Measurements from ENCODE around the gene GYPA. TPM values are rescaled to one million over a fixed set of nuclear protein-coding genes. Genes with fewer than 3 reads are reported as not detected.
"Not testable (repeated sequence)": the region's sequence is repeated elsewhere in the genome, so short reads cannot be mapped to it uniquely, and the experiment has no call there.

The GYPA gene
- total RNA-seq, 1 experiment from 2014 or later = not detected

DNA sequence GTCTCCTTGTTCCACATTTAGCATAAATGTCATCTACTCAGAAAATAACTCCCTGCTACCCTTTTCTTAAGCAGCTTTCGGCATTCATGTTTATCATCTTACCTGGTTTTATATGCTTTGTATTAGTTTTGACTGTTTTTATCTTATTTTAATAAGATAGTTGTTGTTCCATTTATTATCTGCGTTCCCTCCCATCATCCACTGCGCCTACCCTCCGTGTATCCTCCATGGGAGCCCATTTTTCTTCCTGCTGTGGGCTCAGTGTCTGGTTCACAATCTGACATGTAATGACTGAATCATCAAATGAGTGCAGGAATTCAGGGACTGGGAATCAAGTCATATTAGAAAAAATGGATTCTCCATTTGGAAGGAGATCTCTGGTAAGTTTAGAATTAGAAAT lies 2.3 kb downstream of the GYPA start:
- H3K9me3 ChIP-seq, H3K4me3 ChIP-seq, H3K36me3 ChIP-seq, DNase-seq, H3K27me3 ChIP-seq: not testable (repeated sequence)

DNA sequence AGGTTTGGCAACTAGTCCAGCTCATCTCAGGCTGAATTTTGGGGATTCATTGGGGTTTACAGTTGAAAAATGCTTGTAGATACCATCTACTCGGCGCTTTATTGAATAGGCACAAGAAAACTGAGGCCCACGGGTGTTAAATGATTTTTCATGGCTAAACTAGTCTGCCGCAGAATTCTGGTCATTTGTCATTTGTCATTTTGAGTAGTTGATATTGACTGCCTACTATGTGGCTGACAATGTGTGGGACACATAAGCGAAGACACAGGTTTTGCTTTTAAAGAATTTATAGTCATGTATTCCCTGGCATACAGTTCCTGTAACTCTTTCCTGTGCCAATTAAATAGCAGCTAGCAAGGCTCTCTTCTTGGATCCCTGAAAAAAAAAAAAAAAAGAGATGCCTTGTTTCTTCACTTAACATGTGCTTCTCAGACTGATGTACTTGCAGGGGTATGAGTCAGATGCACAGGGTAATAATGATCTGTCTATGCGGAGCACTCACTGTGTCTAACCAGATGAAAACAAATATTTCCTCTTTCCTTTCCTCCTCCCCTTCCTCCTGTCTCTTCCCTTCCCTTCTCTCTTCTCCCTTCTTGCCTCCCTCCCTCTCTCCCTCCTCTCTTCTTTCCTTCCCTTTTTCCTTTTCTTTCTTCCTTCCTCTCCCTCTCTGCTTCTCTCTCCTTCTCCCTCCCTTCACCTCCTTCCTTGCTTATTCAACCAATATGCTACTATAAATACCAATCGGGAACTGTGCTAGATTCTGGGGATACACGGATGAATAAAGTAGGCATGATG lies 3.2 kb downstream of the GYPA start:
- not testable (repeated sequence) for DNase-seq, H3K36me3 ChIP-seq, H3K9me3 ChIP-seq, H3K4me3 ChIP-seq, H3K27me3 ChIP-seq

DNA sequence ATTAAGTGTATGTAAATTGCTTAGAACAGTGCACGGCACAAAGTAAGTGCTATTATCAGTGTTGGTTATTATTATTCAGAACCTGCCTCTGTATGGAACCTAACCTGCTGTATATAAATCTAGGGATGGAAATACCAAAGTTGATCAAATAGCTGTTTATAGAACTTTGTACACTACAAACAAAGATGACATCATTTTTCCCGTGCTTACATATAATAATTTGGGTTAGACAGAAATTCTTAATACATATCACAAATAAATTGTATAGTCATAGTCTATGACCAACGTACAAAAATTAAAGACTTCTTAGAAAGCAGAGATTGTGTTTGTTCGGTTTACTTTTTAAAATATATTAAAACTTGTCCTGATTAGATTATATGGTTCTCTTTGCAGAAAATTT lies 4.3 kb downstream of the GYPA start:
- H3K4me3 ChIP-seq, H3K9me3 ChIP-seq, H3K27me3 ChIP-seq, DNase-seq, H3K36me3 ChIP-seq: not testable (repeated sequence)

DNA sequence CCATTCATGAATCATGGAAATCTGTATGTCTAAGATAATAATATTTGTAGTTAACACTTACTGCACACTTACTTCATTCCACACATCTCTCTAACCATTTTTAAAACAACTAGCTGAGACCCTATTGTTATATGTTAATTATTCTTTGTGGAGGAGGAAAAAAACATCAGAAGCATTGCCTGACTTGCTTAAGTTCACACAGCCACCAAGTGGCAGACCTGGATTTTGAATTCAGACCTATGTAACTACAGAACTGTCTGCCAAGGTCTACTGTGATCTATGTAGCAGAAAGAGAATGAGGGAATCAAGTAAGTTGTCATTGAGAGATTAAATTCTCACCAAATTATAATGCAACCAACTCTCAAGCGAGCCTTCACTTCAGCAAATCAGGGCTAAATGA lies 10.4 kb downstream of the GYPA start:
- not testable (repeated sequence) for DNase-seq, H3K36me3 ChIP-seq, H3K4me3 ChIP-seq, H3K27me3 ChIP-seq, H3K9me3 ChIP-seq

DNA sequence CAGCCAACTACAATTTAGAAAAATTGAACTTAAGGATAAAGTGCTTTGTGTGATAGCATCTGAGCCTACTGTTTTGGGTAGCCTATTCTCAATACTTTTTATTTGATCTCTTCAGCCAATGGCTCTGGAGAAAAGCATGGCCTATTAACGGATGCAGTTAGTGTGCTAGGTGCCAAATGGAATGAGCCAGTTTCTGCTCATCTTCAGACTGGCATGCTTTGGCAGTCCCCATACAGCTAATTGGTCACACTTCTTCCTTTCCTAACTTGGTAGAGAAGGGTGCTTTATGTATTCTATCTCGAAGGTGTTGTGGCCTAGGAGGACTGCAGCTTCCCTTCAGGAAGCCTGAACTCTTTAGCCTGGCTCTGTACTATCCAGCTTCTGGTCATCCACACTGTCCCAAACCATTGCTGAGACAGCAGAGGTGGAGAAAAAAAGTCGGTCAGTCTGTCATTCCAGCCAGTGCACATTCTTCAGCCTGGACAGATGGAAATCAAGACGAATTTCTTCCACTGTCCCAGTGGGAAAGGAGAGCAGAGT lies 11.1 kb downstream of the GYPA start:
- DNase-seq = not testable (repeated sequence)

DNA sequence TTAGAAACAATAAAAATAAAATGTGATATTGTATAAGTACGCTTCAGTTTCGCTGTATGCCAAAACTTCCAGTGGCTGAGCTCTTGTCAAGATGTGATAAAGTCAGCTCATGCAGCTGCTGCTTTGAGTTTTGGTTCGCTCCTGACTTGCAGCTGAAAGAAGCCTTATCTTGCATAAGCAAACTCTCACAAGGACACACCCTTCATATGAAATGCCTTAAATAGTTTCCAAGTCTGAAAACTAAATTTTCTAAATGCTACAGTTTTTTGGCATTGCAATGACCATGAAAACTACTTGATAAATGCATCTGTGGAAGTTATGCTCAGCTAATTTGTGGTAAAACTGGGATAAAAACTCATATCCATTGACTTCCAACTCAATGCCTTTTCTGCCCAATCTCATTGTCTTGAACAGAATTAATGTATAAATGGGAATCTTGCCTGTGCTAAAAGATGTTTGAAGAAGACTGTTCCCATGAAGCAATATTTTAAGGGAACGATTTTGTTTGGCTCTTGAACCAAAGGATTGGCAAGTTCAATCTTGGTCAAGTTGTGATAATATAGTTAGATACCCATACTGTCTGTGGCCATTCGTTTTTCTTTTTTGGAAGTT lies 11.7 kb downstream of the GYPA start:
- H3K27me3 ChIP-seq, DNase-seq, H3K4me3 ChIP-seq, H3K36me3 ChIP-seq, H3K9me3 ChIP-seq: not testable (repeated sequence)

More for the DNA sequence above, 11.1 kb downstream of the GYPA start:
- not testable (repeated sequence) for H3K9me3 ChIP-seq, H3K36me3 ChIP-seq, H3K27me3 ChIP-seq, H3K4me3 ChIP-seq

DNA sequence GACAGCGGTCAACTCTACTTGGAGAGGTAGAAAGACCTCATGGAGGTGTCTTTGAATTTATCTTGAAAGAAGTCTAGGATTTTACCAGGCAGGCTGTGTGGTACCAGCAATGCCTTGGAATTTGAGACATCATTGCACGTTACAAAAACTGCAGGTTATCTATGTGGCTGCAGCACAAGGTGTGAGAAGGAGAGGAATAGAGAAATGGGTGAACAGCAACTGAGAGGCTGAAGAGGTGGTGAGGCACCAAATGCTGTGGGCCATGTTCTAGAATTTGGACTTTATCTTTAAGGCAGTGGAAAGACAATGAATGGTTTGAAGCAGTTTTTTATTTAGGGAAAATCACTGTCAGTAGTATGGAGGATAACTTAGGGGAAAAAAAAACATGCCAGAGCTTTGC lies 15.4 kb downstream of the GYPA start:
- H3K27me3 ChIP-seq, H3K9me3 ChIP-seq, H3K36me3 ChIP-seq, DNase-seq, H3K4me3 ChIP-seq: not testable (repeated sequence)

DNA sequence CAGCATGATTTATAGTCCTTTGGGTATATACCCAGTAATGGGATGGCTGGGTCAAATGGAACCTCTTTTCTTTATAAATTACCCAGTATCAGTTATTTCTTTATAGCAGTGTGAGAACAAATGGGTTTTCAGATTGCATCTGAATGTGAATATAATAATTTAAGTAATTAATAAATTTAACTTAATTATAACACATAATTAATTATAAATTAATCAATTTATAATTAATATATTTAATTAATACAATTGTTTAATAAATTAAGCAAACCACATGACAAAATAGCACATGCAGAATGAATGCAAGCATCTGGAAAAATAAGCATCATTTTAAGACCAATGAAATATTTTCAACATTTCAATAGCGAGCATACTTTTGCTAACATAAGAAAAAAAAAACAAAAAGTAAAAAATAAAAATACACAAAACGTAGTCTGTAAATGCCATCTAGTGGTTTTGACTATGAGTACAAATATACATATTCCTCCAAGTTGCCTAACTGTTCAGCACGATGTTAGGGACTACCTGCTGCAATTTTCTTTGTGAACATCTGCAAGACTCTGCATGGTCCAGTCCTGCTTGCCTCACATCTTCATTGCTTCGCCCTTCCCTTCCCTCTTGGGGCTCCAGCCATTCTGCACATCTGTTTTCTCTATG lies 16.4 kb downstream of the GYPA start:
- H3K36me3 ChIP-seq, H3K27me3 ChIP-seq, DNase-seq, H3K4me3 ChIP-seq, H3K9me3 ChIP-seq: not testable (repeated sequence)

DNA sequence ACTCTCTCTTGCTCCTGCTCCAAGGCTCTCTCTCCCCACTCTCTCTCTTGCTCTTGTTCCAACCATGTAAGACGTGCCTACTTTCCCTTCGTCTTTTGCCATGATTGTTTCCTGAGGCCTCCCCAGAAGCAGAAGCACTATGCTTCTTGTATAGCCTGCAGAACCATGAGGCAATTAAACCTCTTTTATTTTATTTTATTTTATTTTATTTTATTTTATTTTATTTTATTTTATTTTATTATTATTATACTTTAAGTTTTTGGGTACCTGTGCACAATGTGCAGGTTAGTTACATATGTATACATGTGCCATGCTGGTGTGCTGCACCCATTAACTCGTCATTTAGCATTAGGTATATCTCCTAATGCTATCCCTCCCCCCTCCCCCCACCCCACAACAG lies 17.2 kb downstream of the GYPA start:
- not testable (repeated sequence) for H3K27me3 ChIP-seq, DNase-seq, H3K4me3 ChIP-seq, H3K36me3 ChIP-seq, H3K9me3 ChIP-seq

DNA sequence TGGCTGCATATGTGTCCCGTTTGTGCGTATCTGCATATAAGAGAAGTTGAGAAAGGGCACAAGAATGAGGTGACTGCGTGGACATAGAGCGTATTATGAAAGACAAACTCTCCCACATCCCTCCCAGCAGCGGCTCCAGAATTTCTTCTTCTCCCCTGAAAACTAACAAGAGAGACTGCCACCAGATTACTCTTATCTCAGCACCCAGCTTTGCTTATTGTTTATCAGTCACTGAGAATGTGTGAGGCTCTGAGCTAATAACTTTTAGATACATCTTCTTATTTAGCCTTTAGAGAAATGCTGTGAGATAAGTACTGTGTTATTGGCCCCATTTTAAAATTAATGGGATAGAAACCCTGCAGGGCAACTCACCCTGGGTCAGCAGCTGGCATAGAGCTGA lies 20.8 kb downstream of the GYPA start:
- DNase-seq, H3K36me3 ChIP-seq, H3K27me3 ChIP-seq, H3K4me3 ChIP-seq, H3K9me3 ChIP-seq: not testable (repeated sequence)

DNA sequence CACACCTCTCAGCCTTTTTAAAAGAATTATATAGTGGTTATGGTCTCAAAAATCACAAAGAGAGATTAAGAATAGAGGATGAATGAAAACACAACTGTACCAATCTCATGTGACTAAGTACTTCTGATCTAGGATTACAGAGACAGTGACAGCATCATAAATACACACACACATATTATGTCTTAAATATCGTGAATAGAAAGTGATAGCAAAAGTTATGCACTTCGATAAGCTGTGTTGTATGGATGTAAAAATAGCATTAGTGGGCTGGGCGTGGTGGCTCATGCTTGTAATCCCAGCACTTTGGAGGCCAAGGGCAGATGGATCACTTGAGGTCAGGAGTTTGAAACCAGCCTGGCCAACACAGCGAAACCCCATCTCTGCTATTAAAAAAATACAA lies 25.0 kb downstream of the GYPA start:
- no peaks in the 10 kb centered on the region for H3K27me3 ChIP-seq
- no peaks in the 10 kb centered on the region for H3K9me3 ChIP-seq
- H3K4me3 ChIP-seq = no peak overlapping the region
- DNase-seq = no peak
- H3K36me3 ChIP-seq = no peaks in the 10 kb centered on the region

DNA sequence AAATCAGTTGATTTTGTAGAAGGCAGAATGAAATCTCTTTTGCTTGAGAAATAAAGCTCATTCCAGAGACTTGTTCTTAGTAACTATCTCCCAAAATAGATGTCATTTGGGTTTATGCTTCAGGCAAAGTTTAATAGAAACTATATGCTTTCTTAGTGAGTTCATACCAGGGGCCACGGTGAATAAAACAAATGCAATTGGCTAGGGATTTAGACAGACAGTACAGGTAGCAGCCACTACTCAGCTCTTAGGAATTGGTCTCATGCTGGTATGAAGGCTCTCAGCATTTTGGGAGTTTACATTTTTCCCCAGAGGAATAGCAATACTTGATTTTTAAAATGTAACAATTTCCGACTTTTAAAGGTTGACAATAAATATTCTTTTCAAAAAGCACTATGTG lies 27.0 kb downstream of the GYPA start:
- no peak overlapping the region for H3K4me3 ChIP-seq
- no peak for DNase-seq
- H3K36me3 ChIP-seq = no peaks in the 10 kb centered on the region
- no peaks in the 10 kb centered on the region for H3K27me3 ChIP-seq
- no peaks in the 10 kb centered on the region for H3K9me3 ChIP-seq

DNA sequence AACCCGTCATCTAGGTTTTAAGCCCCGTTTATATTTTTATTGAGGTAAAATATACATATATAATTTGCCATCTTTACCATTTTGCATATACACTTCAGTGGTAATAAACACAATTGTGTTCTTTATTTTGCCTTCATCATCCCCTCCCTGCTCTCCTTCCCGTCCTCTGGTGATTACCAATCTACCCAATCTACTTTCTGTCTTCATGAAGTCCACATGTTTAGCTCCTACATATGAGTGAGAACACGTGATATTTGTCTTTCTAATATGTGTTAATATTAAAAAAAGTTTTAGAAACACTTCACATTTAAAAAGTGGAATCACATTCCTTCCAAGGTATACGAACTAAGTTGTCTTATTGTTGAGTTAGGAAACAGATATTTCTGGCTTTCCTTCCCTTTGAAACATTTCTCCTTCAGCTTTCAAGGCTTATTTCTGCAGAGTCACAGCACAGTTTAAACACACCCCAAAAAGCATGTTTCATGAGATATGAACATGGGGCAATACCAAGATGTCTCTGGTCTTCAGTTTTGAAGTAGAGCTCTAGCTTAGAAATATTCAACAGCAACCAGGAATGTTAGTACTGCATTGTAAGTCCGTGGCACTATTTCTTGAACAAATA lies 35.9 kb downstream of the GYPA start:
- H3K36me3 ChIP-seq = no peaks in the 10 kb centered on the region
- no peaks in the 10 kb centered on the region for H3K9me3 ChIP-seq
- H3K27me3 ChIP-seq = no peaks in the 10 kb centered on the region
- no peak for DNase-seq
- no peak overlapping the region for H3K4me3 ChIP-seq

DNA sequence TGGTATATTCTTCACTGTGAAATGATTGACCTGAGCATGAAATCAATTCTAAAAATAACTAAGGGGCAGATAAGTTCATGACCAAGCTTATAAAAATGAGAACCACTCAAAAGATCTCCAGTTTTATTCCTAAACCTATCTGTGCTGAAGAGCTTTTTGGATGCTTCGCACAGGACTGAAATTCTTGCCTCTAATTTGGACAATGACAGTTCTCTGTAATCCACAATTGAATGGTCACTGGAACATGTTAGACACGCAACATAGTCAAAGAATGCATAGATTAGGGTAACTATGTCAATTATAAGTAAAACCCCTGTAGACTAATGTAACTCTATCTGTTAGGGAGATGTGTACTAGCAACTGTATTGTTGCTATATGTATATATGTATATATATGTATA lies 42.7 kb downstream of the GYPA start:
- DNase-seq, H3K36me3 ChIP-seq, H3K27me3 ChIP-seq: not testable (repeated sequence)

DNA sequence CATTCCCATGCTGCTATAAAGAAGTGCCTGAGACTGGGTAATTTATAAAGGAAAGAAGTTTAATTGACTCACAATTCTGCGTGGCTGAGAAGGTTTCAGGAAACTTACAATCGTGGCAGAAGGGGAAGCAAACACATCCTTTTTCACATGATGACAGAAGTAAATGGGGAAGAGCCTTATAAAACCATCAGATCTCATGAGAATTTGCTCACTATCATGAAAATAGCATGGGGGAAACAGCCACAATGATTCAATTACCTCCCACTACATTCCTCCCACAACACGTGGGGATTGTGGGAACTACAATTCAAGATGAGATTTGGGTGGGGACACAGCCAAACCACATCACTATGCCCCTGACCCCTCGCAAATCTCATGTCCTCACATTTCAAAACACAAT lies 46.5 kb downstream of the GYPA start:
- not testable (repeated sequence) for DNase-seq, H3K27me3 ChIP-seq, H3K4me3 ChIP-seq, H3K9me3 ChIP-seq, H3K36me3 ChIP-seq

More for the DNA sequence above, 42.7 kb downstream of the GYPA start:
- H3K9me3 ChIP-seq, H3K4me3 ChIP-seq: not testable (repeated sequence)

DNA sequence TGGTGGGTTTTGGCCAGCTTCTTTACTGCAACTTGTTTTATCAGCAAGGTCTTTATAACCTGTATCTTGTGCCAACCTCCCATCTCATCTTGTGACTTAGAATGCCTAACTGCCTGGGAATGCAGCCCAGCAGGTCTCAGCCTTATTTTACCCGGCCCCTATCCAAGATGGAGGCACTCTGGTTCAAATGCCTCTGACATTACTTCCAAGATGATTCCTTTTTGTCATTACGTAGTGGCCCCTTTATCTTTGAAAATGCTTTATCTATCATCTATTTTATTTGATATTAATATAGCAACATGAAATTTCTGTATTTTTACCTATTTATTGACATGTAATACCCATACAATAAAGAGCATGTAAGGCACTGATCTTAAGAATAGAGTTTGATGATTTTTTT lies 49.3 kb downstream of the GYPA start:
- DNase-seq, H3K27me3 ChIP-seq, H3K4me3 ChIP-seq, H3K9me3 ChIP-seq, H3K36me3 ChIP-seq: not testable (repeated sequence)

DNA sequence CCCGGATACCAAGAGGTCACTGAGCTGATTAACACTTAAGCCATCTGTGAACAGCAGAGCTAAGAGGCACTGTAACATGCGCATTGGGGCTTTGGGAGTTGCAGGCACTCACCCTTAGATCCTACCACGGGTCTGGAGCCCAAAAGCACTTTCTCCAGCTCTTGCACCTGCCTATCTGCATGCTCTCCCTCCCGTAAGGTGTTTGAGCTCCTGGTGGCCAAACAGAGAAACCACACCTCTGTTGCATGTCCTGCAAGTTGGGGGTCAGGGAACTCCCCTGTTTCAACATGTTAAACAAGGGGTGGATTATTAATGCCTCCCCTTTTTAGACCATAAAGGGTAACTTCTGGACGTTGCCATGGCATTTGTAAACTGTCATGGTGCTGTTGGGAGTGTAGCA lies 49.8 kb downstream of the GYPA start:
- H3K9me3 ChIP-seq = no peaks in the 10 kb centered on the region
- no peak for DNase-seq
- no peaks in the 10 kb centered on the region for H3K27me3 ChIP-seq
- H3K4me3 ChIP-seq = no peak overlapping the region
- H3K36me3 ChIP-seq = no peaks in the 10 kb centered on the region
